HK-2 (cell line): Measurements from ENCODE around the gene MCTP2.

Experiments
- DNase-seq: peaks from one replicate; pipeline ENCODE4 v3.0.0-alpha.2; 2018; ENCODE audit not compliant: unreplicated experiment

MCTP2 gene

GRCh38 chr15:94387849-94388441, 156.6 kb downstream of the MCTP2 start:
- no peak for DNase-seq

- no peak for DNase-seq
Observed at GRCh38 chr15:94395640-94396039, 164.3 kb downstream of the MCTP2 start.

GRCh38 chr15:94397337-94397736, 166.0 kb downstream of the MCTP2 start:
- DNase-seq = no peak

- DNase-seq = no peak
Observed at GRCh38 chr15:94398001-94398400, 166.6 kb downstream of the MCTP2 start.

GRCh38 chr15:94400526-94401298, 169.4 kb downstream of the MCTP2 start:
- no peak for DNase-seq

- no peak for DNase-seq
Observed at GRCh38 chr15:94403331-94403730, 172.0 kb downstream of the MCTP2 start.

- DNase-seq = no peak
Observed at GRCh38 chr15:94404733-94405283, 173.4 kb downstream of the MCTP2 start.

- no peak for DNase-seq
Observed at GRCh38 chr15:94411285-94411684, 179.9 kb downstream of the MCTP2 start.

- DNase-seq = no peak
Observed at GRCh38 chr15:94411846-94412245, 180.5 kb downstream of the MCTP2 start.

- no peak for DNase-seq
Observed at GRCh38 chr15:94412979-94413746, 181.8 kb downstream of the MCTP2 start.

- no peak for DNase-seq
Observed at GRCh38 chr15:94414916-94415315, 183.6 kb downstream of the MCTP2 start.

GRCh38 chr15:94416267-94416666, 184.9 kb downstream of the MCTP2 start:
- DNase-seq = no peak

- no peak for DNase-seq
Observed at GRCh38 chr15:94416820-94417219, 185.5 kb downstream of the MCTP2 start.

GRCh38 chr15:94417501-94418293, 186.3 kb downstream of the MCTP2 start:
- no peak for DNase-seq

- DNase-seq = no peak
Observed at GRCh38 chr15:94421706-94422105, 190.3 kb downstream of the MCTP2 start.

- no peak for DNase-seq
Observed at GRCh38 chr15:94432279-94432678, 200.9 kb downstream of the MCTP2 start.

GRCh38 chr15:94439158-94439557, 207.8 kb downstream of the MCTP2 start:
- DNase-seq = no peak

GRCh38 chr15:94441760-94442159, 210.4 kb downstream of the MCTP2 start:
- no peak for DNase-seq

GRCh38 chr15:94442480-94442879, 211.1 kb downstream of the MCTP2 start:
- no peak for DNase-seq

GRCh38 chr15:94443186-94443585, 211.8 kb downstream of the MCTP2 start:
- DNase-seq = no peak

- no peak for DNase-seq
Observed at GRCh38 chr15:94445566-94446160, 214.3 kb downstream of the MCTP2 start.
